ENCODE measurements around the gene PLA2G6. TPM values are rescaled to one million over a fixed set of nuclear protein-coding genes. Genes with fewer than 3 reads are reported as not detected.

PLA2G6 gene
- total RNA-seq, 1 experiment from 2014 or later: 24.1 TPM

DNA sequence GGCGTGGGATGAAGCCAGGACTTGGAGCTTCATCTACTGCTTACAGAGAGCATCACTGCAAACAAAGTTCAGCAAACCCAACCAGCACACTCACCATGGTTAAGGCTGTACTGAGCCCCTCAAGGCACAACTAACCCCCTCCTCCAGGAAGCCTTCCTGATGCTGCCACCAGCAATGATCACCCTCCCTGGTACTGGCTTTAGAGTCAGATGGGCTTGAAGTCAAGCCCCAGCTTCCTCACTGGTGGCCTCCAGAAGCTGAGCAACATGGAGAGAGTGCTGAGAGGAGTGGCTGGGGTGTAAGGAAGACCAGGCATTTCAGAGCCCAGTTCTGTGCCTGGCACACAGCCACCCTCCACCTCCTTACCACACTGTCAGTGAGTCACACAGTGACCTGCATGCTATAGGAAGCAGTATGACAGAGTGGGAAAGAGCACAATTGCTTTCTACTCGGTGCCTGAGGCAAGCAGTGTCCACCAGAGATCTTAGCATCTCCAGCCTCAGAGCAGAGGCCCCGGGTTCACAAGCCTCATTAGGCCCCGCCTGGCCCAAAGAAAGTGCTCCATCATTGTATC is 46.4 kb downstream of the PLA2G6 start:
- H3K9me3 ChIP-seq (ENCODE audit: control insufficient read depth, low read depth, low read length): no peaks in the 10 kb centered on the region
- no peaks in the 10 kb centered on the region for H3K79me1 ChIP-seq (ENCODE audit: insufficient read depth, low read depth, low read length, poor library complexity, severe bottlenecking)
- Mint-ChIP-seq H3K36me3 (ENCODE audit: insufficient read depth in 1 of 3, low read depth in 3 of 3) (peaks cover 0 to 42% (median 33%) of the 10 kb centered on the region in 3 experiments; a peak in 6 of 7 replicates), H3K27ac (0 out of 7 replicates have a peak overlapping the region, but pooled peaks of 1 of the 3 experiments have one; percentile 23), H3K4me3 (no peak overlapping the region), H3K9me3 (no peaks in the 10 kb centered on the region), H3K27me3 (ENCODE audit: low read depth) (no peaks in the 10 kb centered on the region), H3K4me1 (peaks cover 0 to 3% of the 10 kb centered on the region in 2 experiments; a peak in 1 of 4 replicates)
- no peaks in the 10 kb centered on the region for H3K79me2 ChIP-seq (ENCODE audit: insufficient read depth, low read length)
- no peaks in the 10 kb centered on the region for H4K20me1 ChIP-seq (ENCODE audit: control insufficient read depth, insufficient read depth, insufficient read length)
- TF ChIP-seq, protein P1, sequence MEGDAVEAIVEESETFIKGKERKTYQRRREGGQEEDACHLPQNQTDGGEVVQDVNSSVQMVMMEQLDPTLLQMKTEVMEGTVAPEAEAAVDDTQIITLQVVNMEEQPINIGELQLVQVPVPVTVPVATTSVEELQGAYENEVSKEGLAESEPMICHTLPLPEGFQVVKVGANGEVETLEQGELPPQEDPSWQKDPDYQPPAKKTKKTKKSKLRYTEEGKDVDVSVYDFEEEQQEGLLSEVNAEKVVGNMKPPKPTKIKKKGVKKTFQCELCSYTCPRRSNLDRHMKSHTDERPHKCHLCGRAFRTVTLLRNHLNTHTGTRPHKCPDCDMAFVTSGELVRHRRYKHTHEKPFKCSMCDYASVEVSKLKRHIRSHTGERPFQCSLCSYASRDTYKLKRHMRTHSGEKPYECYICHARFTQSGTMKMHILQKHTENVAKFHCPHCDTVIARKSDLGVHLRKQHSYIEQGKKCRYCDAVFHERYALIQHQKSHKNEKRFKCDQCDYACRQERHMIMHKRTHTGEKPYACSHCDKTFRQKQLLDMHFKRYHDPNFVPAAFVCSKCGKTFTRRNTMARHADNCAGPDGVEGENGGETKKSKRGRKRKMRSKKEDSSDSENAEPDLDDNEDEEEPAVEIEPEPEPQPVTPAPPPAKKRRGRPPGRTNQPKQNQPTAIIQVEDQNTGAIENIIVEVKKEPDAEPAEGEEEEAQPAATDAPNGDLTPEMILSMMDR (conservative IDR thresholded peaks at IDR 0.05): no peak
- no peak overlapping the region for H4K91ac ChIP-seq (ENCODE audit: insufficient read length, low read depth, low read length)
- no peak overlapping the region for H2AK5ac ChIP-seq (ENCODE audit: insufficient read length, low read length)
- no peak overlapping the region for H3K56ac ChIP-seq (ENCODE audit: insufficient read length, low read depth, low read length)
- no peak overlapping the region for H3K23ac ChIP-seq (ENCODE audit: insufficient read length, low read depth, low read length)
- no peaks in the 10 kb centered on the region for H3K23me2 ChIP-seq (ENCODE audit: insufficient read length, low read depth, low read length, poor library complexity, severe bottlenecking)
- H3K27ac ChIP-seq (ENCODE audit: insufficient read length, low read depth, low read length): no peak overlapping the region
- DNase-seq: no peak
- no peak overlapping the region for H3K9ac ChIP-seq (ENCODE audit: extremely low read depth, insufficient read length, low read length)
- H4K8ac ChIP-seq (replicated peaks; ENCODE audit: insufficient read length, low read depth, low read length): no peak overlapping the region
- H2BK15ac ChIP-seq (ENCODE audit: low read depth, low read length): no peak overlapping the region
- H4K5ac ChIP-seq (ENCODE audit: insufficient read length, low read depth, low read length): no peak overlapping the region
- no peak overlapping the region for H2BK120ac ChIP-seq (ENCODE audit: low read depth, low read length, poor library complexity, severe bottlenecking)
- no peak overlapping the region for H3K18ac ChIP-seq (ENCODE audit: insufficient read length, low read depth, low read length)
- no peak overlapping the region for H2AFZ ChIP-seq (ENCODE audit: low read length)
- no peak overlapping the region for H2BK5ac ChIP-seq (ENCODE audit: insufficient read length, low read length)
- H3K4me1 ChIP-seq (ENCODE audit: insufficient read depth, low read length): no peaks in the 10 kb centered on the region
- no peak overlapping the region for H2BK12ac ChIP-seq (ENCODE audit: insufficient read length, low read depth, low read length)
- H3K4me2 ChIP-seq (ENCODE audit: insufficient read depth, insufficient read length, low read length): no peak overlapping the region
- H2BK20ac ChIP-seq (ENCODE audit: low read depth, low read length, poor library complexity, severe bottlenecking): no peak overlapping the region
- H3K4ac ChIP-seq (ENCODE audit: low read depth, low read length): no peak overlapping the region
- no peak overlapping the region for H3K14ac ChIP-seq (ENCODE audit: insufficient read depth, low read length)
- no peaks in the 10 kb centered on the region for H3K27me3 ChIP-seq (ENCODE audit: insufficient read depth, low read length)
- no peak overlapping the region for H3T11ph ChIP-seq (ENCODE audit: low read length)
- no CpG with 5 or more reads among the region's 4 CpGs for WGBS (ENCODE audit: extremely low coverage, insufficient read length, low lambda C conversion rate)

Measured in H9 (cell line).